Measurements from ENCODE around the gene ANAPC15. TPM values are rescaled to one million over a fixed set of nuclear protein-coding genes. Genes with fewer than 3 reads are reported as not detected.

ANAPC15 gene
- total RNA-seq (2016; rRNA removed; fragmentation: Illumina TruSeq; extraction: Trizol) (25.2 and 25.7 TPM in 2 replicates), polyA plus RNA-seq (2011; rRNA removed) (16.5 and 18.8 TPM in 2 replicates), polyA minus RNA-seq (2011; rRNA and poly(A)+ RNA removed; ENCODE audit: low replicate concordance) (13.6 and 56.8 TPM in 2 replicates), Bru-seq, nascent RNA (percentile 68 among the genes with signal in this experiment), BruChase-seq, experiment 1, labeled RNA remaining after a 6-hour chase (percentile 72 among the genes with signal in this experiment), BruChase-seq, experiment 2, labeled RNA remaining after a 2-hour chase (percentile 58 among the genes with signal in this experiment)
- 42.2 and 48.2 TPM in 2 replicates for total RNA-seq (2016; cell fraction: cytosol; rRNA removed; fragmentation: Illumina TruSeq; extraction: Trizol; ENCODE audit: low read depth)
- total RNA-seq (2016; cell fraction: insoluble cytoplasmic fraction; rRNA removed; fragmentation: Illumina TruSeq; extraction: Trizol): 24.5 and 26.9 TPM in 2 replicates
- total RNA-seq (2016; cell fraction: membrane; rRNA removed; fragmentation: Illumina TruSeq; extraction: Trizol): 37.1 and 49.0 TPM in 2 replicates
- total RNA-seq (2016; cell fraction: nucleus; rRNA removed; fragmentation: Illumina TruSeq; extraction: Trizol): 16.1 and 21.3 TPM in 2 replicates
- 19.3 and 19.5 TPM in 2 replicates for polyA plus RNA-seq (2011; cell fraction: cytosol; rRNA removed)
- 13.9 and 15.6 TPM in 2 replicates for polyA plus RNA-seq (2011; cell fraction: nucleus; rRNA removed)
- polyA plus RNA-seq (2012): 13.7 and 14.9 TPM in 2 replicates
- 44.0 and 55.6 TPM in 2 replicates for polyA plus RNA-seq (2016; cell fraction: cytosol; fragmentation: Illumina TruSeq; extraction: Trizol; ENCODE audit: low read depth)
- polyA plus RNA-seq (2016; cell fraction: insoluble cytoplasmic fraction; fragmentation: Illumina TruSeq; extraction: Trizol; ENCODE audit: low read depth): 22.3 and 27.7 TPM in 2 replicates
- 39.1 and 47.1 TPM in 2 replicates for polyA plus RNA-seq (2016; cell fraction: membrane; fragmentation: Illumina TruSeq; extraction: Trizol; ENCODE audit: low read depth)
- polyA plus RNA-seq (2016; cell fraction: nucleus; fragmentation: Illumina TruSeq; extraction: Trizol; ENCODE audit: insufficient read depth, low read depth): 19.5 and 20.8 TPM in 2 replicates
- 2.2 and 3.7 TPM in 2 replicates for polyA minus RNA-seq (2011; cell fraction: cytosol; rRNA and poly(A)+ RNA removed)
- 16.4 and 21.0 TPM in 2 replicates for polyA minus RNA-seq (2011; cell fraction: nucleus; rRNA and poly(A)+ RNA removed)
- long read RNA-seq, experiment 1, transcript ANAPC15-201 (6 exons, 886 nt): major isoform, 17 of 32 reads
- long read RNA-seq, experiment 1, partial matches to known transcripts: 4 of 32 reads
- long read RNA-seq, experiment 1, other reads (novel, unspliced or antisense): 3 of 32 reads
- long read RNA-seq, experiment 2, partial matches to known transcripts: 5 of 15 reads
- long read RNA-seq, experiment 2, other reads (novel, unspliced or antisense): 1 of 15 reads

DNA sequence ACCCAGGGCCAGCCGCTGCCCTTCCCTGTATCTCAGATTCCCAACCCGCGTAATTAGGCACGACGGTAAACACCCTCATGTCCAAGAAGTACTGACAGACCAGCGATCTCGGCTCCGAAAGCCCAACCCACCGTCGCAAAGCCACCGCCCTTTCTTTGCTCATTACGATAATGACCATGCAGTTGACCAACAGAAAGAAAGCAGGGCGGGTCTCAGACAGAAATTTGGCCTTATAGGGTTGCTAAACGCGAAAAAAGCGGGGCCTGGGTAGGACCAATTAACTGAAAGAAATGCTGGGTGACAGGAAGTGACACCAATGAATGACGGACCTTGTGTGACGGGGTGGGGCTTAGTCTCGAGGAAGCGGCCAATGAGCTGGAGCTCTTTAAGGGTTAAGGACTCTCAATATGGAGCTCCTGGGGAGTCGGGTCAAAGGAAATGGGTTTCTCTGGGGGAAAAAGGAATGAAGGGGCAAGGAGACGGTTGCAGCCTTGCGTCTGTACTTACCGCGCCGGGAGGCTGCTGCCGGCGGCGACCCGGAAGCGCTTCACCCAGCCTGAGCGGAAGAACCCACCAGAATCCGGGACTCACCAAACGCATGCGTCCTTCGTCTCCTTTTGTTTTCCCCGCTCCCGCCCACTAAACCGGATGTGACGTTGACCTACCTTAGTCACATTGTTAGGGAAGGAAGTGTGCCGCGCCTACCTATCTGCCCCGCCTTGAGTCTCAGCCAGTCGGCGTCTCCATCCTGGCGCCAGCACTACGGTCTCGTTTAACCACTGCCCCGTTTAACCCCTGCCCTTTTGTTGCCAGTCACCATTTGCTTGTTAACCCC lies at the start of gene ANAPC15:
Gene ANAPC15, minus strand, starts transcription at position 553 of the 835 bp plus-strand sequence. CDS start 1,419 bp downstream, outside the sequence.
- H3K4me1 ChIP-seq (ENCODE audit: insufficient read depth, low read length): peaks cover 16% of the 10 kb centered on the region
- peaks cover 0 to 2% of the 10 kb centered on the region in 2 experiments; a peak in 1 of 5 replicates for H3K36me3 ChIP-seq (replicated peaks in 1 of 2; ENCODE audit: control insufficient read depth in 1 of 2, insufficient read depth in 2 of 2, low read length in 2 of 2)
- peak within 1 kb of the TSS; percentile 95 for H3K9ac ChIP-seq (ENCODE audit: insufficient read depth, low read depth, low read length)
- peak; percentile 95 for ATAC-seq
- peak; percentile 99 for DNase-seq (ENCODE audit: low spot score)
- peak within 1 kb of the TSS; percentile 98 for H3K4me2 ChIP-seq (ENCODE audit: low read depth, low read length)
- H2AFZ ChIP-seq (ENCODE audit: low read length): peak within 1 kb of the TSS; percentile 43
- ChIA-PET POLR2A (interaction anchor here (0.9 to 2.1 kb wide), 8 partner anchors 10 to 183 kb away, joined by 3 to 13 read pairs (median 6); partner anchors contain the start of genes LAMTOR1 and RNF121), CTCF (ENCODE audit: low intra/inter-chr PET ratio, low total read pairs) (interaction anchor here (1.1 kb wide), 1 partner anchor 71 kb away, joined by 4 read pairs; no protein-coding TSS in a partner anchor)
- no peaks in the 10 kb centered on the region for H4K20me1 ChIP-seq (ENCODE audit: insufficient read depth, low read length)
- H3K27me3 ChIP-seq (ENCODE audit: control insufficient read depth in 1 of 2, insufficient read depth in 2 of 2, low read length in 2 of 2): peaks cover 0 to 9% of the 10 kb centered on the region in 2 experiments; a peak in 1 of 5 replicates
- H3K79me2 ChIP-seq (ENCODE audit: insufficient read depth, low read length): no peaks in the 10 kb centered on the region
- intact Hi-C loops (cut with micrococcal nuclease; ENCODE audit: unreplicated experiment) (loop anchor here (1.0 kb wide), 1 partner anchor 9 kb away; the partner anchor contains the start of gene LAMTOR1), in situ Hi-C loops (cut with HindIII; ENCODE audit: extremely low pct_ligation_motif_present, low pct_unique_long_range_greater_than_20kb) (no loop called here)
- WGBS (ENCODE audit: low lambda C conversion rate): 2% methylated on average over 34 of the region's 49 CpGs
- BruUV-seq (replicated peaks): no TSS peak
- H3K27ac ChIP-seq (ENCODE audit: extremely low read length, insufficient read depth, low read length): peak within 1 kb of the TSS; percentile 92
- no peaks in the 10 kb centered on the region for H3K9me3 ChIP-seq (ENCODE audit: low read length)
- peak; percentile 99 for FAIRE-seq
- H3K4me3 ChIP-seq (replicated peaks in 1 of 3; ENCODE audit: insufficient read depth in 1 of 3, low read depth in 2 of 3, low read length in 3 of 3): peak within 1 kb of the TSS; percentile 55 to 74 (median 73)
- peak; percentile 85; the same call in 1 of the 2 replicates for TF ChIP-seq KDM5A (IDR thresholded peaks at IDR 0.05; ENCODE audit: borderline replicate concordance, low read length)
- TF ChIP-seq ZNF557 (CRISPR knock-in tag; IDR thresholded peaks at IDR 0.05): no peak
- 0 out of 2 replicates have a peak, but pooled peaks have one; percentile 36 for TF ChIP-seq KDM1A (CRISPR knock-in tag; IDR thresholded peaks at IDR 0.05)
- 0 out of 2 replicates have a peak, but pooled peaks have one; percentile 43 for TF ChIP-seq ZSCAN12 (CRISPR knock-in tag; IDR thresholded peaks at IDR 0.05)
- TF ChIP-seq U2AF2 (IDR thresholded peaks at IDR 0.05; ENCODE audit: low read depth, low read length): no peak
- TF ChIP-seq PHF5A (CRISPR knock-in tag; IDR thresholded peaks at IDR 0.05; ENCODE audit: low read depth, unreplicated experiment): peak; percentile 22
- peak; percentile 61 for TF ChIP-seq YY1 (IDR thresholded peaks at IDR 0.05; ENCODE audit: insufficient read depth, insufficient replicate concordance, low read depth, low read length)
- no peak for TF ChIP-seq GPN1 (CRISPR knock-in tag; IDR thresholded peaks at IDR 0.05; ENCODE audit: borderline replicate concordance)
- TF ChIP-seq WIZ (CRISPR knock-in tag; IDR thresholded peaks at IDR 0.05): 0 out of 2 replicates have a peak, but pooled peaks have one; percentile 68
- no peak for TF ChIP-seq RAD51 (IDR thresholded peaks at IDR 0.05; ENCODE audit: borderline replicate concordance)
- TF ChIP-seq NKX3-1 (CRISPR knock-in tag; IDR thresholded peaks at IDR 0.05): peak; percentile 46; the same call in 1 of the 2 replicates
- TF ChIP-seq EED (CRISPR knock-in tag; IDR thresholded peaks at IDR 0.05): peak; percentile 53; the same call in 1 of the 2 replicates
- TF ChIP-seq FOXA3 (CRISPR knock-in tag; IDR thresholded peaks at IDR 0.05): peak; percentile 49
- no peak for TF ChIP-seq HOXA9 (CRISPR knock-in tag; IDR thresholded peaks at IDR 0.05; ENCODE audit: borderline replicate concordance)
- TF ChIP-seq SAP130 (CRISPR knock-in tag; IDR thresholded peaks at IDR 0.05; ENCODE audit: low read depth): peak; percentile 85
